Measurements from ENCODE around the gene FLVCR2.
"Not testable (repeated sequence)": the region's sequence is repeated elsewhere in the genome, so short reads cannot be mapped to it uniquely, and the experiment has no call there.

Gene FLVCR2

DNA sequence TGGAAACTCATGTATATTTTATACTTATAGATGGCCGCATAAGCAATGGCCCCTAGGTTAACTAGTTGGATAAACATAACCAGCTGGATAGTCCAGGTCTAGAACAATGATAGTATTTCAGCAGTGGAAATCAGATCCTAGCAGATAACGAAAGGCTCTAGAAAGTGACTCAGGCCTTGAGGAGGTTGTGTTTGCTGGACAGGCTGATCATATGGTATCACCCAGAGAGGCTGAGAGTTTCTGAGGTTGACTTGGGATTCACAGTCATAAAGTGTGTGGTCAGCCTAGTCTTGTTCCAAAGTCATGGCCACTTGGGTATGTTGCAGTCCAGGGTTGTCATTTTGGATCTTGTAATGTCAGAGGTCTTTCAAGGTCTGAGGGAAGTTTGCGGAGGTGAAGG lies 16.8 kb downstream of the FLVCR2 start:
- DNase-seq (ENCODE audit: low read depth) = no peak

DNA sequence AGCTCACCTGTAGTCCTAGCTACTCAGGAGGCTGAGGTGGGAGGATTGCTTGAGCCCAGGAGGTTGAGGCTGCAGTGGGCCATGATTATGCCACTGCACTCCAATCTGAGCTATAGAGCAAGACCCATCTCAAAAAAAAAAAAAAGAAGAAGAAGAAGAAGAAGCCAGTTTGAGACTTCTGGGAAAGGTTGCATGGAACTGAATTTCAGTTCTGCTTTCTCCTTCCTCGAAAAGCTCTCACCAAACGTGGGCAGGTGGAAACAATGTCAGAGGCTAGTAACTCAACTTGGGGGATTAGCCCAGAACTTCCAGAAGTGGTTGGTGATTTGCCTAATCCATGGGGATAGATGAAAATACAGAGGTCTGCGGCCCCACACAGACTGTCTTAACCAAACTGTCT lies 18.7 kb downstream of the FLVCR2 start:
- DNase-seq (ENCODE audit: low read depth) = no peak

DNA sequence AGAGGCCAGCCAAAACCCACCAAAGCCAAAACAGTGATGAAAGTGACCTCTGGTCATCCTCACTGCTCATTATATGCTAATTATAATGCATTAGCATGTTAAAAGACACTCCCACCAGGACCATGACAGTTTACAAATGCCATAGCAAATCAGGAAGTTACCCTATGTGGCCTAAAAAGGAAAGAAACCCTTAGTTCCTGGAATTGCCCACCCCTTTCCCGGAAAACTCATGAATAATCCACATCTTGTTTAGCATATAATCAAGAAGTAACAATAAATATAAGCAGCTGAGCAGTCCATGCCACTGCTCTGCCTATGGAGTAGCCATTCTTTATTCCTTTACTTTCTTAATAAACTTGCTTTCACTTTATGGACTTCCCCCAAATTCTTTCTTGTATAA lies 21.7 kb downstream of the FLVCR2 start:
- not testable (repeated sequence) for DNase-seq (ENCODE audit: low read depth)

DNA sequence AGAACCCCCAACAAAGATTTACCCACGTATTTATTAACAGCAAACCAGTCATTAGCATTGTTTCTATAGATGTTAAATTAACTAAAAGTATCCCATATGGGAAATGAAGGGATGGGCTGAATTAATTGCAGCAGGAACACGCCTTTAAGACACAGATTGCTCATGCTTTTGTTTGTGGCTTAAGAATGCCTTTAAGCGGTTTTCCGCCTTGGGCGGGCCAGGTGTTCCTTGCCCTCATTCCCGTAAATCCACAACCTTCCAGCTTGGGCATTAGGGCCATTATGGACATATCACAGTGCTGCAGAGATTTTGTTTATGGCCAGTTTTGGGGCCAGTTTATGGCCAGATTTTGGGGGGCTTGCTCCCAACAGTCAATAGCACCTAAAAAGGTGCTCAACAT lies 22.6 kb downstream of the FLVCR2 start:
- not testable (repeated sequence) for DNase-seq (ENCODE audit: low read depth)

DNA sequence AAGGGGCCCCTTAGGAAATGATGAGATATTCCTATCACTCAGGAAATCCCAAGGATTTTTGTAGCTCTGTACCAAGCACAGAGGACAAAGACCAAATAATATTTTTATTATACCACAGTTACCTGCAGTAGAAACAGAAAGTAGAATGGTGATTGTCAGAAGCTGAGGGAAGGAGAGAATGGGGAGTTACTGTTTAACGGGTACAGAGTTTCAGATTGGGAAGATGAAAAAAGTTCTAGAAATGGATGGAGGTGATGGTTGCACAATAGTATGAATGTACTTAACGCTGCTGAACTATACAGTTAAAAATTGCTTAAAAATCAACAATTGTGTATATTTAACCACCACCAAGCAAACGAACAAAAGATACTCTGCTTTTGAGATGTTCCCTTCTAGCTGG lies 24.1 kb downstream of the FLVCR2 start:
- no peak for DNase-seq (ENCODE audit: low read depth)

DNA sequence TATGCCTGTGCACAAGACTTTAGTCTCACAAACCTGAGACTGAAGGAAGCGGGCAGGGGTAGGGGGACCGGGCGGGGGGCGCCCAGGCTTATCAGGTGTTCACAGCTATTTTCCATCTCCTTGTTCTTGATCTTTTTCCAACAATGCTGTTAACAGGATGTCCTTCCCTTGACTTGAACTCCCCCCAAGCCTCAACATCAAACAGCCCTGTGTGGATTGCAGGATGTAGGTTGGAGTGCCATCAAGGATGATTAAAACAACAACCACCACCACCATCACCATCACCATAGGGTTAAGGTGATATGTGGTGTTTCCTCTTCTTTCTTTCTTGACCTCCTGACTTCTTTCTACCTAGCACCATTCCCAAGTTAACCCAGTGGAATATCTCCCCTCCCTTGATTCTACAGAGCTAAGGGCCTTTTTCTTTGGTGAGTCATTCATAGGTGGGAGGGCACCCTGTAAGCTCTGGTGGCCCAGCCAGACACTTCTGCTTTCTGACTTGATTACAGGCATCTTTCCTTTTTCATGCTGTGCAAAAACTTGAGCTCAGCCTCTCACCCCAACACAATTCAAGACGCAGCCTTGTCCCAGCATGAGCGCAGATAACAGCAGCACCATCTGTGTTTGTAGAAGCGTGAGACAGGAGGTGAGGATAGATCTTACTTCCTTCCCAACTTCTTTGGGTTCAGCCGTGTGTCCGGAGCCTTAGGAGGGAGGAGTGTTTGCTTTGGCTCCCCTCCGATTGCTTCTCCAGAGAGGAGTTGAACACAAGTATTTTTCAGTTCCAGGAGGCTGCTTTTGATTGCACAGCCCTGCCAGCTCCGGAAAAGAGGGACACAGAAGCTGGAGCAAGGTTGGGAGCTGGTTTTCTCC lies 26.8 kb downstream of the FLVCR2 start:
- no peak for DNase-seq (ENCODE audit: low read depth)

DNA sequence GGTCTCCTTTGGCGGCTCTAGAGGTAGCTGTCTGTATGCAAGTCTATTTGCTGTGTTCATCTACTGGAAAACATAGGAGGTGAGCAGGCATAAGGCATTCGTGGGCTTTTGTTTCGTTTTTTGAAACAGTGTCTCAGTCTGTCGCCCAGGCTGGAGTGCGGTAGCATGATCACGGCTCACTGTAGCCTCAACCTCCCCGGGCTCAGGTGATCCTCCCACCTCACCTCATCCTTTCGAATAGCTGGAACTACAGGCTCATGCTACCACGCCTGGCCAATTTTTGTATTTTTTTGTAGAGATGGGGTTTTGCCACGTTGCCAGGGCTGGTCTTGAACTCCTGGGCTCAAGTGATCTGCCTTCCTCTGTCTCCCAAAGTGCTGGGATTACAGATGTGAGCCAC lies 27.5 kb downstream of the FLVCR2 start:
- DNase-seq (ENCODE audit: low read depth) = no peak

DNA sequence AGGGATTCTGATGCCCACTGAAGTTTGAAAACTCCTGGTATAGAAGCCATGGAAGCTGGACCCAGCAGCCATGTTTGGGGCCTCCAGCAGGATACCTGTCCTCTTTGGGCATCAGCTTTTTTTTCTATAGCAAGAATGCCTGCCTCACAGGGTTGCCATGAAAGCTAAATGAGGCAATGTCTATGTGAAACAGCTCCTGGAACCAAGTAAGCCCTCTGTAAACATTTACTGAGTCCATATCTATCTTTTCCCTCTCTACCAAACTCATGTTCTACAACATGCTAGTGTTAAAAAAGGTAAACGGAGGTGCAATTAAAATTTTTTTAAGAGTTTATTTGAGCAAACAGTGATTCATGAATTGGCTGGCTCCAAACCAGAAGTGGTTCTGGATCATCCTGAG lies 28.6 kb downstream of the FLVCR2 start:
- no peak for DNase-seq (ENCODE audit: low read depth)

DNA sequence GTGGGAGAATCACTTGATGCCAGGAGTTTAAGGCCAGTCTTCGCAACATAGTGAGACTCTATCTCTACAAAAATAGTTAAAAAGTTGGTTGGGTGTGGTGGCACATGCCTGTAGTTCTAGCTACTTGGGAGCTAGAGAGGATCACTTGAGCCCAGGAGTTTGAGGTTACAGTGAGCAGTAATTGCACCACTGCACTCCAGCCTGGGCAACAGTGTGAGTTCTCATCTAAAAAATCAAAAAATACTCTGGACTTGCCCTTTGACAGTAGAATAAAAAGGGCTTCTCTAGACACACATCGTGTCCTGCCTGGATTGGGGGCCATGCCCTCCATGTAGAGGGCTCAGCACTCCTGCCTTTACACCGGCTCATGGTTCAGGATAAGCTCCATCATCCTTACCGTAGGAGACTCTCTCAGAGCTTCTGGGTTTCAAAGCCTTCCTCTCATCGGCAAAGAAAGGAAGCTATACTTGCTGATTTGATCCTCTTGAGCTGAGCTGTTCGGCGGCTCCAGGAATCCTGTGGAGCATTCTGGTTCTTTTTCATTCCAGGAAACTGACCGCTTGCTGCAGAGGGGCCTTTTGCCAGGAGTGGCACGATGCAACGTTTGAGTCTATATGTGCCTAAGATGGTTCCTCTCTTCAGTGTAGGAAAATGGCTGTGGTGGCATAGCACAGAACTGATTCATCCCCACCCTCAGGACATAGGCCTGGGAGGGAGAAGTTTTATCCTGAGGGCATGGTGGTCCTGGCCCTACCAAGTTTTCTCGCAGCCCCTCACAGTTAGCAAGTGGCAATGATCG lies 29.6 kb downstream of the FLVCR2 start:
- no peak for DNase-seq (ENCODE audit: low read depth)

DNA sequence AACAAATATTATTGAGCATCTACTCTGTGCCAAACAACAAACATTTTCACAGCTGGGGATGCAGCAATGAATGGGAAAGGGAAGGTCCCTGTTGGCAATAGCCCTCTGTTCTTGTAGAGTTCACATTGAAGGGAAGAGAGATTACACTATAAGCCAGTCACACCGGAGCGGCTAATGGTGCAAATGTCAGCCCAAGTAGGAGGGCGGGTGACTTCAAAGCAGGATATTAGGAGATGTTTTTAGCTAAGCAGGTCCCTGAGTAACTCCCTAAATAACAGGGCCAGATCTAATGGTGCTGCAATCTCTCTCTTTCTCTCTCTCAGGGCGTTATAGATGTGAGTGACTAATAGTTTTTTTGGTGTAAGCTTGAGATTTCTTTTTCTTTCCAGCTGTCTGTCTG lies 30.7 kb downstream of the FLVCR2 start:
- no peak for DNase-seq (ENCODE audit: low read depth)

DNA sequence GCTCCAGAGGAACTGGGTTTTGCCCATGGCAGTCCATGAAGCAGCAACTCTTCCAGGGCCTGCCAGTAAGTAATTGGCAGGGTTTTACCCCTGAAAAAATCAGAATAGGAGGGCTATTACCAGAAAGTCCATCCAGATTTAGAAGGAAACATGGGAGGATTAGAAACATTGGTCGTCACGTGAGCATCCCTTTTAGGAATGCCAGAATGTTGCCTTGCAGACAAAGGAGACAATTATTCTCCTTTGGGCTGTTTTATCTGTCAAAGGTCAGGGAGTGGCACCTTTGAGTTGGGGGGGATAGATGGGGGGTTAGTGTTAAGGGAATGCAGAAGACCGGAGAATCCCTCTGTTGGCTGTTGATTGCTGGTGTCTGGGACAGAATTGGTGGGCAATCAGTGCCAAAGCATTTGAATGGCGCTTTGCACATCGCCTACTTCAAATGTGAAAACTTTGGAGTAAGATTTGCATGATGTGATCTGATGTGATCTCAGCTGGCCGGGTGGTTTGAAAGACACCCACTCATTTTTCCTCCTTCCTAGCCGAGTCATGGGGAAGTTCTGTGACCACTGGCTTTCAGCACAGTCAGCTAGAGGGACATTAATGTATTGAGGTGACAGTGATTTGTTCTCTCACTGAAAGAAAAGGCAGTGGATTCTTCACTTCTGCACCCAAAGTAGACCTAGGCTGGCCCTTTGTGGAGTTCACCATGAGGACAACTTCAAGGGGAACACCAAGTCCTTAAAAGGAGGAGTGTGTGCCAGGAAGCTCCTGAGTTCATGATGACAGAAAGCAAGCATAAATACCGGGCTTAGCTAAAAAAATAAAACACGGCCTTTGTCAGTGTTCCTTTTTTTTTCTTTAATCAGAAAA lies 31.4 kb downstream of the FLVCR2 start:
- DNase-seq (ENCODE audit: low read depth) = no peak

DNA sequence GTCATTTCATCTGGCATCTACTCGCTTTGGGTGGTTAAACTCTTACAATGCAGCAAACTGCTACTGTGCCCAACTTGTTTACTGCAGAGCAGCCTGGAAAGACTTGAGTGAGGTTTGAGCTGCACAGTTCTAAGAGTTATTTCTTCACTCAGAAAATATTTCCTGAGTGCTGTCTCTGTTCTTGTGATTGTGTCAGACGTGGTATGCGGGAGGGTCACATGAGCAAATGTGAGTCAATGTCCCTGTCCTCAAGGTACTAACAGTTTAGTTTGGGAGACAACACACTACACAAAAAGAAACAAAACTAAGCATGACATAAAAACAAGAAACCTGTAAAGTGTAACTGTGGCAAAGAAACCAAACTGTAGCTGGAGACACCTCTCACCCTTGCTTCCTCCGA lies 32.4 kb downstream of the FLVCR2 start:
- DNase-seq (ENCODE audit: low read depth) = no peak

DNA sequence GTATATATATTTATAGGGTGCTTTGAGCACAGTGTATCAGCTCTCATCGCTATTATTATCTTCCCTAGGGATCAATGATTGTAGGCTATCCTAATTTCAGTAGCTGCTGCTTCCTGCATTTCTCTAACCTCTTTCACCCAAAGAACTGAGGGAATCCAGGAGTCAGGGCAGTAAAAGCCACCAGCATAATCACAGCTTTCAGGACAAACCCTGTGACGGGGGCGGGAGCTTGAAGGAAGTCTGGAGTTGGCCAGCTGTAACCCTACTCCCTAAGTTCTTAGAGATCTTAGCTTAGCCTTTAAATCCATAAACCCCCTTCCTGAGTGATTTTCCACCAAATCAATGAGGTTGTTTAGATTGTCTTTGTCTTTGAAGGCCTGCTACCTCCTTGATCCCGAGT lies 33.7 kb downstream of the FLVCR2 start:
- DNase-seq (ENCODE audit: low read depth) = no peak

DNA sequence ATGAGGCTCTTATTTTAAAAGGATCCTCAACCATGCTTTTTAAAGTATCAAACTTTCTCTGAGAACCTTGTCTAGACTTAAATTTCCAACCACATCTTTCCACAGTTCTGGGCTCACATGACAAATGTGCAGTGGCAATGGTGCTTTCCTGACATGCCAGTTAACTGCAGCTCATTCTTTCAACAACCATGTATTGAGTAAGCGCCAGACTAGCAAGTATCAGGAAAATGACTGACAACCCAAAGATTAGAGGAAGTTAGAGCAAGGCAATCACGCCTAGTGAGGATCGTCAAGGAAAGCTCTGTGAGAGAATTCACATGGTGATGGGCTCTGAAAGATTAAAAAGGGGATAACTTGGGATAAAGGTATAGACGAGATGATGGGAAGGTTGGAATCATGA lies 35.8 kb downstream of the FLVCR2 start:
- DNase-seq (ENCODE audit: low read depth) = no peak

DNA sequence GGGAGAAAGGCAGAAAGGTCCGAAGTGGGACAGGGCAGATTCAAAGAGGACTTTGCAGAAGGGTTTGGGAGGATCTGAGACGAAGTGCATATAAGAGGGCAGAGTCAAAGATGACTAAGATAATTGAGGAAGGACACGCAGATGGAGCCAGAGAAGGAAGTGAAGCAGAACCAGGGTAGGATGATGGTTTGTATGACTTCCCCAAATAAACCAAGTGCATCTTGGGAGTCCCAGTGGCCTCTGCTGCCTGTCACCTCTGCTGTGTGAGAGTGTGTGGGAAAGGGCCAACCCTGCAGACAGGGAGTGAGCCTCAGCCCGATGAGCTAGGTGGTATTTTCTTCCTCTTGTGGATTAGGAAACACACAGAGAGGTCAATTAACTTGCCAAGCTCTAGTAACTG lies 36.8 kb downstream of the FLVCR2 start:
- DNase-seq (ENCODE audit: low read depth) = no peak

DNA sequence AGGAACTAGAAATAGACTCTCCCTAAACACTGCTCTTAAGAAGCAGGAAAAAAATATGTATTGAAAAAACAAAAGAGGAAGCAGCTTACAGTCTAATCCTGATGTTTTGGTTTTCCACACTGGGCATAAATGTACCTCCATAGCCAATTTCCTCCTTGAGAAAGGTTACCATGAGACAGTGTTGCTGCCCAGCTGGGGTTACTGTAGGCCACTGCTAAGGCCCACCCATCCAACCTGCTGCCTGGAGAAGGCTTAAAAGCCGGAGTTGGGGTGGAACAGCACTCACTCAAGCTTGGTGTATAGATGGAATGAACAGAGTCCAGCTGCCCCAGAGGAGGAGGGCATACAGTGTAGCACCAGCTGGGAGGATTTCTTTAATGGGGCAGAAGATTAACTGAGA lies 41.1 kb downstream of the FLVCR2 start:
- no peak for DNase-seq (ENCODE audit: low read depth)

DNA sequence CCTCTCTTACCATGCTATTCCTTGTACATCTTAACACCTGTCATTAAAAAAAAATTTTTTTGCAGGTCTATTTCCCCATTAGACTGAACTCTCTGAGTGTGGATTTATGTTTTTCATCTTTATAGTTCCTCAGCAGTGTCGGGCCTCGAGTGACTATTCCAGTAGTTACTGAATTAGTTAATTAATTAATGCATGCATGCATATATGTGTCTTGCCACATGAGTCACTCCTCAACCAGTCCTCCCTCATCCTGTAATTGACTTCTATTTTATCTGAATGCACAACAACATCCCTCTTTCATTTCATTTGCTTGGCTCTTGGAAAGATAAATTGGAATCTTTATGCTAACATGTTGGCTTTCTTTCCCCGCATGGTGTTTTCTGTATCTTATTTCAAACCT lies 46.6 kb downstream of the FLVCR2 start:
- no peak for DNase-seq (ENCODE audit: low read depth)

DNA sequence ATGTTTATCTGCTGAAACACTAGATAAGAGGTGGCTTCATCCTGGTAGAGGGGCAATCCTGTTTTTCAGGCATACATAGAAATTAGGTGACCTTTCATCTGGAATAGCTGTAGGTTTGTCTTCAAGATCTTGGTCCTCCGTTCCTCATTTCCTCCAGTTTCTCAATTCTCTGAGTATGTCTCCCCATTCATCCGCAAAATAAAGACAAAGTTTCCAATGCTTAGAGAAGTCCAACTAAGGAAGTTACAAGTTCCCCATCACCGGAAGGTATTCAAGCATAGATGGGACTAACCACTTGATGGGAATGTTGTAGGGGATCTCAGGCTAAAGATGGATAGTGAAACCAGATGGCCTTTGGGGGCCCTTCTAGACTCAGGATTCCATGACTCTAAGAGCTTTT lies 48.0 kb downstream of the FLVCR2 start:
- no peak for DNase-seq (ENCODE audit: low read depth)

DNA sequence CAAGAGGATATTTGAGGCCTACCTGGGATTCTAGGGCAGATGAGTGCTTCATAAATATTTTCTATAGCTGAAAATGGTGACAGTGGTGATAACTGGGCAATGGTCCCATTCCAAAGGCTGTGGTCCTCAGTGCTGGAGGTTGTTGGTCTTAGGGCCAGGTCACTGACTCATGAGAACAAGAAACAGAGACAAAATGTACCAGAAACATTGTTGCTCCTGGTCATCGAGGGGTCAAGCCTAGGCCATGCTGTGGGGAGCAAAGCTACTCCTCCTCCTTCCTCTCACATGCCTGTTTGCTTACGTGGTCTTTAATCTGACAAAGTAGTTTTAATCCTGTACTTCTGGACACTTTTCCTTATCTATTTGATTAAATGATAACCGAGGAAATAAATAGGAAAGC lies 48.4 kb downstream of the FLVCR2 start:
- no peak for DNase-seq (ENCODE audit: low read depth)

DNA sequence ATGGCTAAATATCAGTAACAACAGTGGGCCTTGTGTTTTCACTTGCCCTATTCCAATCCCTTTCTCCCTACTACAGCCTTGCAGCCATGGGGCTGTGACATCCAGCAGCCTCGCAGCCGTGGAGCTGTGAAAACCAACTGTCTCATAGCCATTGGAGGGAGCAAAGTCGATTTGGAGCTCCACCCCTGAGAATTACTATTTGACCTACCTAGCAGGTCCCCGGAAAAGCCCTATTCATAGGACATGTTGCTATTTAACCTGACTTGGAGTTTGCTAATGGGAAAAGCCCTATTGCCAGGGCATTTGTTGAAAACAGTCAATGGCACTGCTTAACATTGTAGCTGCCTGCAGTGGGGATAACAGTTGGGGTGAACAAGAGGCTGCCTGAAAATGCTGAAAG lies 49.0 kb downstream of the FLVCR2 start:
- no peak for DNase-seq (ENCODE audit: low read depth)

DNA sequence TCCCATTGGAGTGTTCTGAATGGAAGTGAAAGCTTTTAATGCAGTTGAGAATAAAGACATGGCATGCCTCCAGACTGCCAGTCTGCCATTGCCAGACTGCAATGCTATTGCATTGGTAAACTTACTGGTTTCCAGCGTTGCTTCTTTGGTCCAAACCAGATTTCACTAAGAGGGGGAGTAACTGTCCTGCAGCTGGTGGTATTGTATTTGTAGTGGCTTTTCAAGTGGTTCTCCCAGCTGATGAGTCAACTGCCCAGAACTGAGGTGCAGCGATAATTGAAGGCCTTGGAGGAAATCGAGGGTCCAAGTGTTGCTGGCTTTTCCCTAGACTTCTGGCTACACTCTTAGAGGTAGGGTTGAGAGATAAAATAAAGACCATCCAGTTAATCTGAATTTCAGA lies 50.4 kb downstream of the FLVCR2 start:
- DNase-seq (ENCODE audit: low read depth) = no peak

DNA sequence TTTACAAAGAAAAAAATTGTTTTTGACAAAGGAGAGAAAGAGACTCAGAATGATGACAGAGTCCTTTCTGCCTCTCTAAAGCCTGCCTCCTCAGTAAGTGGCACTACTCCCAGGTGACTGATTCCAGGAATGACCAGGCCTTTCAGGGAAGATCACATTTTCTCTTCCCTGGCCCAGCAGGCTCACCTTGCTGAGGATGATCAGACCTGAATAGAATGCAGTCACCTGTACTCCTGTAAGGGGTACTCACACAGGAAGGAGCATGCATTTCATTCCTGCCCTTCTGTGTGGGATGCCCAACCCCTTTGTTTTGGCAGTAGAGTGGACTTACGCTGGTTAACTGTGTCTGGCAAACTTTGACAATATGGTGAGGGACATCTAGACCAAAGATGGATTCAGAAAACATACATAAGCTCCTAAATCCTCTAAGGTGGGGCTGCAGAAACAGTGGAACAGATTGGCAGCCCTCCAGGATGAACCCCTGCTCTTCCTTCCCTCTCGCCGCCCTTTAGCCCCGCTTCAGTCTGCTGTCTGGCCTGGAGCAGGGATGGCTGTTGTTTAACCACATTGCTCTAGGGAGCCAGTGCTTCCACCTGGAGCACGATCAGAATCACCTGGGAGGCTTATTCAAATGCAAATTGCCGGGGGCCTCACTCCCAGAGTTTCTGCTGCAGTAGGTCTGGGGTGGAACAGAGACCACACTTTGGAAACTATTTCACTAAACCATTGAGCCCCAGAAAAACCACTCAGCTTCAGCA lies 52.5 kb downstream of the FLVCR2 start:
- no peak for DNase-seq (ENCODE audit: low read depth)
